A549 (cell line): ENCODE results near the gene SCYL3. TPM values are rescaled to one million over a fixed set of nuclear protein-coding genes. Genes with fewer than 3 reads are reported as not detected.
"Not testable (repeated sequence)": the region's sequence is repeated elsewhere in the genome, so short reads cannot be mapped to it uniquely, and the experiment has no call there.

Experiments used
- ATAC-seq, 2 experiments: fragments of 200-7000 bp in 1 of 2; fragments of >200 bp in 1 of 2; cut with Nextera tagmentation in 1 of 2; cut with Tn5 transposase in 1 of 2; 3 replicates each; pipeline versions ENCODE4 v1.8.0 to v1.9.1; 2018 to 2020; ENCODE audit warnings: mild to moderate bottlenecking in 1 of 2, moderate library complexity in 1 of 2
- CTCF ChIA-PET: fragments of 300-600 bp; sonication (Branson Sonifier 250); formaldehyde crosslinking; extraction: SDS; loops from one replicate; lab custom pipeline; 2021; ENCODE audit warnings: antibody characterized with exemption, inconsistent platforms; lab: Yijun Ruan, JAX
- POLR2A ChIA-PET: fragments of 350-600 bp; formaldehyde crosslinking; extraction: SDS; loops from one replicate; lab custom pipeline; 2021; ENCODE audit warnings: antibody characterized with exemption, inconsistent platforms; lab: Yijun Ruan, JAX
- DNase-seq, 2 experiments: peaks; one replicate each; pipeline versions ENCODE4 v3.0.0 to v3.0.0-alpha.2; 2011 to 2016; ENCODE audit warnings: low read depth in 1 of 2, low spot score in 1 of 2
- FAIRE-seq: peaks from 2 replicates; lab custom pipeline; 2011; peaks lifted over from hg19 to GRCh38; lab: Jason Lieb, UNC
- H3K27ac ChIP-seq, 2 experiments: fragments of >200 bp; sonication (Bioruptor Twin); formaldehyde crosslinking; 3 replicates each; pipeline ENCODE4 v1.5.1; 2016 to 2017
- H3K4me1 ChIP-seq: fragments of >200 bp; sonication (Bioruptor Twin); formaldehyde crosslinking; 3 replicates; pipeline ENCODE4 v1.6.1; 2016
- H3K4me2 ChIP-seq: fragments of >200 bp; sonication (Bioruptor Twin); formaldehyde crosslinking; 3 replicates; pipeline ENCODE4 v1.6.1; 2016
- H3K4me3 ChIP-seq: fragments of >200 bp; sonication (Bioruptor Twin); formaldehyde crosslinking; 3 replicates; pipeline ENCODE4 v1.5.1; 2016
- H3K9me3 ChIP-seq: fragments of >200 bp; sonication (Bioruptor Twin); formaldehyde crosslinking; 3 replicates; pipeline ENCODE4 v1.6.1; 2016
- CBX8 ChIP-seq: fragments of 200-600 bp; sonication (generic); IDR thresholded peaks from 2 replicates; pipeline ENCODE4 v1.6.1; 2016
- CEBPB ChIP-seq, 2 experiments: fragments of >200 bp in 1 of 2; sonication (Bioruptor Twin) in 1 of 2; formaldehyde crosslinking in 1 of 2; IDR thresholded peaks; 2 replicates each; pipeline ENCODE4 v1.6.1; 2012 to 2016
- EHF ChIP-seq: fragments of 250-450 bp; sonication (Bioruptor Pico); IDR thresholded peaks from 2 replicates; pipeline ENCODE4 v1.5.0; 2020; ENCODE audit warnings: mild to moderate bottlenecking
- ESRRA ChIP-seq: fragments of 150-350 bp; IDR thresholded peaks from 2 replicates; pipeline ENCODE4 v1.6.1; 2014; ENCODE audit warnings: mild to moderate bottlenecking, low read length, borderline replicate concordance
- FOSB ChIP-seq: fragments of 250-450 bp; sonication (Bioruptor Pico); IDR thresholded peaks from 2 replicates; pipeline ENCODE4 v1.5.0; 2020; ENCODE audit warnings: mild to moderate bottlenecking, moderate library complexity
- FOSL2 ChIP-seq, 2 experiments: fragments of 450-650 bp in 1 of 2; fragments of >200 bp in 1 of 2; sonication (Bioruptor Twin) in 1 of 2; formaldehyde crosslinking; IDR thresholded peaks; 2 replicates each; pipeline versions ENCODE4 v1.5.0 to v1.6.1; 2016 to 2020; ENCODE audit warnings: mild to moderate bottlenecking in 1 of 2, moderate library complexity in 1 of 2
- FOXS1 ChIP-seq: fragments of 250-450 bp; sonication (Bioruptor Pico); IDR thresholded peaks from 2 replicates; pipeline ENCODE4 v1.5.0; 2020; ENCODE audit warnings: mild to moderate bottlenecking, moderate library complexity
- HDAC2 ChIP-seq: fragments of 200-600 bp; sonication (generic); IDR thresholded peaks from 2 replicates; pipeline ENCODE4 v1.6.1; 2016
- HOXB5 ChIP-seq: fragments of 250-450 bp; sonication (Bioruptor Pico); IDR thresholded peaks from 2 replicates; pipeline ENCODE4 v1.5.0; 2020; ENCODE audit warnings: mild to moderate bottlenecking, moderate library complexity
- JUN ChIP-seq, 2 experiments: fragments of >200 bp; sonication (Bioruptor Twin); formaldehyde crosslinking; IDR thresholded peaks; 2 replicates in 1 of 2; 3 replicates in 1 of 2; pipeline ENCODE4 v1.6.1; 2016 to 2017
- JUNB ChIP-seq: fragments of >200 bp; sonication (Bioruptor Twin); formaldehyde crosslinking; IDR thresholded peaks from 2 replicates; pipeline ENCODE4 v1.6.1; 2016
- PBX3 ChIP-seq: IDR thresholded peaks from 2 replicates; pipeline ENCODE4 v1.6.1; 2012
- RARB ChIP-seq: fragments of 250-450 bp; sonication (Bioruptor Pico); IDR thresholded peaks from 2 replicates; pipeline ENCODE4 v1.8.0; 2021; ENCODE audit warnings: mild to moderate bottlenecking, moderate library complexity
- ZC3H11A ChIP-seq: fragments of 450-650 bp; IDR thresholded peaks from 2 replicates; pipeline ENCODE4 v1.6.1; 2014; ENCODE audit warnings: antibody characterized with exemption, mild to moderate bottlenecking
- ZNF302 ChIP-seq: fragments of 250-450 bp; sonication (Bioruptor Pico); IDR thresholded peaks from 2 replicates; pipeline ENCODE4 v1.9.0; 2021; ENCODE audit warnings: inconsistent platforms, mild to moderate bottlenecking, moderate library complexity
- ZSCAN20 ChIP-seq: fragments of 250-450 bp; sonication (Bioruptor Pico); IDR thresholded peaks from 2 replicates; pipeline ENCODE4 v1.8.0; 2022; ENCODE audit warnings: mild to moderate bottlenecking, moderate library complexity
- whole genome bisulfite sequencing: methylation state at CpG from one replicate; pipeline ENCODE4 v1.1.6; 2017; ENCODE audit errors: missing lambda C conversion rate; 5-methylcytosine and 5-hydroxymethylcytosine counted together
- polyA plus RNA-seq, 4 experiments: library from polyadenylated mRNA; depleted of rRNA in 3 of 4; stranded (reverse); fragments of >200 nt; fragmentation: RNase III in 1 of 4; extraction: RNeasy Plus Mini Kit Qiagen cat#74134 plus additional on column Dnase treatment in 1 of 4; gene quantifications; 2 replicates in 3 of 4; 3 replicates in 1 of 4; pipeline ENCODE4 v1.2.3, GENCODE V29; 2011 to 2017
- TF ChIP-seq, protein P1 (sequence below): fragments of 450-650 bp; IDR thresholded peaks from 2 replicates; pipeline ENCODE4 v1.6.1; 2014; ENCODE audit warnings: antibody characterized with exemption
- TF ChIP-seq, protein P2 (sequence below): fragments of >200 bp; sonication (Bioruptor Twin); formaldehyde crosslinking; IDR thresholded peaks from 2 replicates; pipeline ENCODE4 v1.6.1; 2016
- TF ChIP-seq, protein P3 (sequence below): fragments of 200-600 bp; sonication (generic); IDR thresholded peaks from 2 replicates; pipeline ENCODE4 v1.6.1; 2016; ENCODE audit warnings: antibody characterized with exemption, mild to moderate bottlenecking, moderate library complexity

SCYL3 gene
- polyA plus RNA-seq, 2 of the 4 experiments (the other 2 are of a cell fraction): 3.2 to 7.3 TPM

DNA sequence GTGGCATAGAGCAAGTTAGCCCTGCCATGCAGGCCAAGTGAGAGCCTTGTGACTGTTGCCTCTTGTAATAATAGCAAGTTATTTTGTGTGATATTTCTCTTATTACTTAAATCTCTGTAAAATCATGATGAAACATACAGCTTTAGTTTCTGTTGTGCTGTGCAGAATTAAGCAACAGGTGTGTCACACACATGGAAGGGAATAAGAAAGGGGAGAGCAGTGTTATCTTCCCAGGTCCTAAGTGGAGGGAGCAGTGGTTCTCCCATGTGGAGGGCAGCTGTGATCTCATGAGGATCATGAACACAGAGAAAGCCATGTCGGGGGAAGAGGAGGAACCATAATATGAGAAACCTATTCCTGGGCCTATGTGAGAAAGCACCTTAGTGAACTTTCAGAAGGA is 25.2 kb upstream of the SCYL3 start (continued):
- TF ChIP-seq FOXS1 (CRISPR knock-in tag): no peak
- no peak for TF ChIP-seq CEBPB (IDR thresholded peaks at IDR 0.05)
- TF ChIP-seq HOXB5 (CRISPR knock-in tag): no peak

DNA sequence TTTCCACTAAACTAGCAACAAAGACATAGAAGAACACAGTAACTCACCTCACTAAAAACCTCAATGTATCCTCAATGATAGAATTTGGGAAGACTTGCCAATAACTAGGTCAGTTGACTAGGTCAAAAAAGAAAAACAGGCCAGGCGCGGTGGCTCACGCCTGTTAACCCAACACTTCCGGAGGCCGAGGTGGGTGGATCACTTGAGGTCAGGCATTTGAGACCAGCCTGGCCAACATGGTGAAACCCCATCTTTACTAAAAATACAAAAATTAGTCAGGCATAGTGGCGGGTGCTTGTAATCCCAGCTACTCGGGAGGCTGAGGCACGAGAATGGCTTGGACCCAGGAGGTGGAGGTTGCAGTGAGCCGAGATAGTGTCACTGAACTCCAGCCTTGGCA is 24.5 kb upstream of the SCYL3 start:
- H3K9me3 ChIP-seq, FAIRE-seq, DNase-seq, H3K4me3 ChIP-seq, H3K4me2 ChIP-seq, H3K27ac ChIP-seq, CTCF ChIA-PET, ATAC-seq, POLR2A ChIA-PET: not testable (repeated sequence)
- 94% methylated on average over 9 of the region's 9 CpGs for WGBS
- peaks cover 14% of the 10 kb centered on the region; the same call in 2 of the 3 replicates for H3K4me1 ChIP-seq

DNA sequence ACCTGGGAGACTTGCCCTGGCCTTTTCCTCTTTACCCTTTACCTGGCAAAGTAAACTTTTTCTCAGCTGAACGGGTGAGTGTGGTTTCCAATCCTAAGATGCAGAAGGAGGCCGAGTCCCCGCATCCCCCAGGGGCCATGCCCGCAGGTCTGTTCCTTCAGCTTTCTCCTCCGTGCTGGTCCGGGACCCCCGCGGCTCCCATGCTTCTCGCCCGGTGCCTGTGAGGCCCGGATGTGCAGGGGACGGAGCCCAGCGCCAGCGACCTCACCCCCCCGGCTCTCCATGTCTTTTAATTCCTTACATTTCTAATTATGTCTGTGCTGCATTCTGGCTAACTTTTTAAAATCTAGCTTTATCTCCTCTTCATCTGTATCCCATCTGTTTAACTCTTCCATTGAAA is 21.5 kb upstream of the SCYL3 start:
- CTCF ChIA-PET: interaction anchor here (1.4 kb wide), 1 partner anchor 96 kb away, joined by 3 read pairs; no protein-coding TSS in a partner anchor
- Histone ChIP-seq H3K27ac (peak overlapping the region; percentile 39 to 51; a peak in 4 of 6 replicates), H3K4me3 (no peak overlapping the region)
- DNase-seq: no peak
- TF ChIP-seq PBX3 (no peak), CBX8 (no peak), ESRRA (no peak), ZC3H11A (no peak), HDAC2 (no peak), JUNB (no peak), RARB (CRISPR knock-in tag) (no peak), ZNF302 (CRISPR knock-in tag) (no peak), FOSL2 (IDR thresholded peaks at IDR 0.05) (no peak), FOSL2 (CRISPR knock-in tag; IDR thresholded peaks at IDR 0.05) (no peak), ZSCAN20 (no peak), FOSB (CRISPR knock-in tag) (no peak), JUN (IDR thresholded peaks at IDR 0.05) (no peak), HOXB5 (CRISPR knock-in tag) (no peak), EHF (CRISPR knock-in tag) (no peak)
- TF ChIP-seq, protein P1, sequence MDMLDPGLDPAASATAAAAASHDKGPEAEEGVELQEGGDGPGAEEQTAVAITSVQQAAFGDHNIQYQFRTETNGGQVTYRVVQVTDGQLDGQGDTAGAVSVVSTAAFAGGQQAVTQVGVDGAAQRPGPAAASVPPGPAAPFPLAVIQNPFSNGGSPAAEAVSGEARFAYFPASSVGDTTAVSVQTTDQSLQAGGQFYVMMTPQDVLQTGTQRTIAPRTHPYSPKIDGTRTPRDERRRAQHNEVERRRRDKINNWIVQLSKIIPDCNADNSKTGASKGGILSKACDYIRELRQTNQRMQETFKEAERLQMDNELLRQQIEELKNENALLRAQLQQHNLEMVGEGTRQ: no peak
- TF ChIP-seq, protein P2, sequence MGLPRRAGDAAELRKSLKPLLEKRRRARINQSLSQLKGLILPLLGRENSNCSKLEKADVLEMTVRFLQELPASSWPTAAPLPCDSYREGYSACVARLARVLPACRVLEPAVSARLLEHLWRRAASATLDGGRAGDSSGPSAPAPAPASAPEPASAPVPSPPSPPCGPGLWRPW: no peak
- TF ChIP-seq, protein P3, sequence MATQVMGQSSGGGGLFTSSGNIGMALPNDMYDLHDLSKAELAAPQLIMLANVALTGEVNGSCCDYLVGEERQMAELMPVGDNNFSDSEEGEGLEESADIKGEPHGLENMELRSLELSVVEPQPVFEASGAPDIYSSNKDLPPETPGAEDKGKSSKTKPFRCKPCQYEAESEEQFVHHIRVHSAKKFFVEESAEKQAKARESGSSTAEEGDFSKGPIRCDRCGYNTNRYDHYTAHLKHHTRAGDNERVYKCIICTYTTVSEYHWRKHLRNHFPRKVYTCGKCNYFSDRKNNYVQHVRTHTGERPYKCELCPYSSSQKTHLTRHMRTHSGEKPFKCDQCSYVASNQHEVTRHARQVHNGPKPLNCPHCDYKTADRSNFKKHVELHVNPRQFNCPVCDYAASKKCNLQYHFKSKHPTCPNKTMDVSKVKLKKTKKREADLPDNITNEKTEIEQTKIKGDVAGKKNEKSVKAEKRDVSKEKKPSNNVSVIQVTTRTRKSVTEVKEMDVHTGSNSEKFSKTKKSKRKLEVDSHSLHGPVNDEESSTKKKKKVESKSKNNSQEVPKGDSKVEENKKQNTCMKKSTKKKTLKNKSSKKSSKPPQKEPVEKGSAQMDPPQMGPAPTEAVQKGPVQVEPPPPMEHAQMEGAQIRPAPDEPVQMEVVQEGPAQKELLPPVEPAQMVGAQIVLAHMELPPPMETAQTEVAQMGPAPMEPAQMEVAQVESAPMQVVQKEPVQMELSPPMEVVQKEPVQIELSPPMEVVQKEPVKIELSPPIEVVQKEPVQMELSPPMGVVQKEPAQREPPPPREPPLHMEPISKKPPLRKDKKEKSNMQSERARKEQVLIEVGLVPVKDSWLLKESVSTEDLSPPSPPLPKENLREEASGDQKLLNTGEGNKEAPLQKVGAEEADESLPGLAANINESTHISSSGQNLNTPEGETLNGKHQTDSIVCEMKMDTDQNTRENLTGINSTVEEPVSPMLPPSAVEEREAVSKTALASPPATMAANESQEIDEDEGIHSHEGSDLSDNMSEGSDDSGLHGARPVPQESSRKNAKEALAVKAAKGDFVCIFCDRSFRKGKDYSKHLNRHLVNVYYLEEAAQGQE: no peak
- TF ChIP-seq, all 56 proteins: peak for 0
- Histone ChIP-seq H3K9me3 (no peaks in the 10 kb centered on the region), H3K4me2 (peak overlapping the region; percentile 55; the same call in 2 of the 3 replicates), H3K4me1 (peaks cover 14% of the 10 kb centered on the region; the same call in 2 of the 3 replicates)
- POLR2A ChIA-PET: no interaction called here
- ATAC-seq (peak in 1 of 2 experiments; percentile 24; a peak in 1 of 6 replicates), FAIRE-seq (no peak)
- WGBS: 95% methylated on average over 15 of the region's 15 CpGs
